Suppressor macrophage treated with lipopolysaccharide for 4 hours (primary cell): Measurements from ENCODE around the gene STAMBPL1.
"Not testable (repeated sequence)": the region's sequence is repeated elsewhere in the genome, so short reads cannot be mapped to it uniquely, and the experiment has no call there.

Experiments
- DNase-seq: peaks from one replicate; pipeline ENCODE4 v3.0.0-alpha.2; 2020

The STAMBPL1 gene

DNA sequence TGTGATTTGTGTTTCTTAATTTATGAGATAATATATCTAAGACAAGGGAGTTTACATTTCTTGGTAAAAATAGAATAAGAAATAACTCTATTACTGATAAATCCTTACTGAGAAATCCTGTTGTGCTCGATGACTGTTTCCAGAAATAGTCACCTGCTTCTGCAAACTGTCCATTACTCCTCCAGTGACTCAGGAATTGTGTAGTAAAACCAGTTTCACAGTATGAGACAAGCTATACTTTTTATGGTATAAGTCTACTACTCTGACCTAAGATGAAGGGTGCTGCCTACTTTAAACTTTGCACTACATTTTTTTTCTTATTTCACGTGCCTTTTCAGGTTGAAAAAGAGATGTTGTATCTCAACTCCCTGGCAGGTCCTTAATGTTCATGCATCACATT lies 21.6 kb upstream of the STAMBPL1 start:
- DNase-seq, result peak; percentile 85

DNA sequence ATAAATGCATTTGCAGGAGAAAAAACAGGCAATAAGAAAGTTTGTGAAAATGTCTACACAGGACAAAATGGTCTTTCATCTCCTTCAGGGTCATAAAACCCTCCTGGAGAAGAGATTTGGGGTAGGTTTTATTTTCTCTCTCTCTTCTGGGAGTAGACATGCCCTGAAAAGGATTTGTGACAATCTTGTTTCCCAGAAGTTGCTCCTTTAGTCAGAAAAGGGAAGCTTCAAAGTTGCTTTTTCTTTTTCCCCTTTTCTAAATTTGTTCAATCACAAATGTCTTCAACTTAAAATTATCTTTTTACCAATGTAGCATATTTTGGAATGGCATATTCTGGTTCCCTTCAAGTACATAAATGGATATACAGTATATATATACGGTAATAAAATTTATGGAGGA lies 19.0 kb upstream of the STAMBPL1 start:
- DNase-seq, result peak; percentile 68

DNA sequence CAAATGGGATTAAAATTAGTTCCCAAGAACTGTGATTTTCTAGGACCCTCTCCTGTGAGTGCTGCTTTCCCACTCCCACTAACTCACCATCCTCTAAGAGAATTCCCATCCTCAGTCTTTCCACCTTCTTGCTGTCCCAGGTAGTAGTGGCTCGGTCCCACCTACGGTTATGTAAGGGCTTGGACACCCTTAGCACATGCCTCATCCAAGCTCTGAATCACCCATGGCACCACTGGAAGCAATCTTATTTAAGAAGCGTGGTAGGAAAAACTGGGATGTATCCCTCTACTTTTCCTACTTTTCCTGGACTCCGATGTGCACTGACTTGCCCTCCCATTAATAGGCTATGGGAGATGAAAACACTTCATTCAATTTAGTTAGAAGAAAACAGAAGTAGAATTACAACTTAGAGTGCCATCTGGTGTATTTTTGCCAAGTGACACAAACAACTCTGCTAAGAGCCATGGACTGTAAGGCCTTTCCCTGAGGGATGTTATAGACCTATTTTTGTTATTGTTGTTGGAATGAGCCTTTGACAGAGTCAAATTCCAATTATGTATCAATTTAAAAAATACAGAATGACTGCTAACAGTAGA lies 14.7 kb upstream of the STAMBPL1 start:
- DNase-seq, result peak; percentile 67

DNA sequence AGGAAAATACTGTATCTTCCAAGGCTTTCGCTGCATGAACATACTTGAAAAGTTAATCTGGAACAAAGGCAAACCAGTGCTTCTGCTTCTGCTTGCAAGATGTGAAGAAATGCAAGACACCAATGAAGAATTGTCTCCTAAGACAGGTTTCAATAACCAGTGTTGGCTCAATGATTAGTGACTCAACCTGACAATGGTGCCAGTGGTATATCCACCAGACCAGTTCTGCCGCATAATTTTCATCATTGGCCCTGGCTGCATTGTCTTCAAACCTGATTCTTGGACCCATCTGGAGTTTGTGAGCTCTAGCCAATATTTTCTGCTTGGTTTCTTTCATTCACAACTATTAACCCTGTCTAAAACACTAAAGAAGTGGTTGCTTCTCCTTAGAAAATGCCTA lies 13.6 kb upstream of the STAMBPL1 start:
- DNase-seq, result no peak

DNA sequence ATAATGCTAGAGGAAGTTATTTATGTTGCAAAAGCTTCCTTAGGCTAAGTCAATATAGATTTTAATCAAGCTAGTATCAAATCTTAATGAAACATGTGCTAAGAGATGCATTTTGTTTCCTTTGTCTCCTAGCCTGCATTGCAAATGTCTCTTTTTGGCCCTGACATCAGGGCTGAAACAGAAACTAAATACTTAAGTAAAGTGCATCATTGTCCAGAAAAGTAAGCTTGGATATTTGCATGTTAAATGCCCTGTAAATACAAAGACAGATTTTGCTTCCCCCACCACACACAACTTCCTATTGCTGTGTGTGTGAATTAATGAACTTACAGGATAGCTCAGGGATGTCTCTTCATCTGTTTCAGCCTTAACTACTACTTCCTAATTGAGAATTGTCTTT lies 10.0 kb upstream of the STAMBPL1 start:
- peak; percentile 50 for DNase-seq

DNA sequence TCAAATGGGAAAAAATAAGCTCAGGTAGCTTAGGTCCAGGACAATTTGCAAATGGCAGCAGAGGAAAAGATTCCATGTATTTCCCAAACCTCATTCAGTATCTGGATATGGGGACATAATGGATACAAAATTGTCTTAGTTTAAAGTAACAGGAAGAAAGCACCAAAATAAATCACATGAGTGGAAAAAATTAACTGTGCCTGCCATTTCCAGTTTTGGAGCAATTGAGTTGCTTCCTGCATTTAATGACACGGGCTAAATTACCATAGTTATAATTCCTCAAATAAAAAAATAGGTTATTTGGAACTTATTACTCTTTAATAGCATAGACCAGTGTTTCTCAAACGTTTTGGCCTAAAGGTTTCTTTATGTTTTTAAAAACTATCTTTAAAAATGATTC lies 6.3 kb upstream of the STAMBPL1 start:
- no peak for DNase-seq

DNA sequence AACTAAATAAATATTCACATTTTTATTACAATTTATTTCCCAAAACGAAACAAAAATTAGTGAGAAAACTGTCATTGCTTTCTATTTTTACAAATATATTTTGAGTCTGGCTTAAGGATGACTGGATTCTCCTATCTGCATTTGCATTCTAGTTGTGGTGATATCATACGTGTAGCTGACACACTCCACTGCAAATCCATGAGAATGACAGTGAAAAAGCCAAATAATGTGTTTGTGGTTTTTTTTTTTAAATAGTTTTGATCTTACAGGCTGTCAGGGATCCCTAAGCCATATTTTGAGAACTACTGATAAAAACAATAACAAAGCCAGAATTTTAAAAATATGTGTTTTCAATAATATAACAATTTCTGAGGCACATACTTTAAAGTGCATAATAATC lies 5.8 kb upstream of the STAMBPL1 start:
- DNase-seq, result no peak

DNA sequence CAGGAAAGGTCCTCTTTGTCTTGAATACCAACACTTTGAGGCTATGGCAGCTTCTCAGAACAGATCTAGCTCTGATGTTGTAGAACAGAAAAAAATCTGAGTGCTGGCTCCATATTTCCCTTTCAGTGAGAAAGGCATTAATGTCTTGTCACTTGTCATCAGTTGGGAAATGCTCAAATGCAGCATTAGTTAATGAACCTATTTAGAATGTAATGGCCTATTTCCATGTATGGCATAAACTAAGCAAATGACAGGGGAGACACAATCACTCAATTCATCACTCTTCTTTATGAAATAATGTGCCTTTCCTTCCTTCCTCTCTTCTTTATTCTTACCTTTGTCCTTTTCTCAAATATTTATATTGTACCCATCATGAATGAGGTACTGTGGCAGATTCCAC lies 5.0 kb upstream of the STAMBPL1 start:
- DNase-seq, result no peak

DNA sequence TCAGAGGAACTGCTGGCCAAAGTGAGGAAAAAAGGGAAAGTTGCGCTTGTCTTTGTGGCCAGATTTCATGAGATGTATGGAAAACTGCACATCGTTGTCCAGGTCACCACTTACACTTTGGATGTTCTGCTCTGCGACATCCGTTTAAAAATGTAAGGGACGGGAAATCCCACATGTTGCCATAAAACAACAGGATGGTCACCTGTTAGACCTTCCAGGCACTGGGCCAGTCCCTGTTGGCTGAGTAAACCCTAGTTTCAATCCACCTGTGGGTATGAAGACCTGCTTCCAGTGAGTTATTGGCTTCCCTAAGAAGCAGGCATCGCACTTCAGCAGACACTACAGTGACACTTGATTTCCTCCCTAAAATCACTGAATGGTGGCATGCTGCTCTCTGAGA lies 2.7 kb upstream of the STAMBPL1 start:
- DNase-seq, result no peak

DNA sequence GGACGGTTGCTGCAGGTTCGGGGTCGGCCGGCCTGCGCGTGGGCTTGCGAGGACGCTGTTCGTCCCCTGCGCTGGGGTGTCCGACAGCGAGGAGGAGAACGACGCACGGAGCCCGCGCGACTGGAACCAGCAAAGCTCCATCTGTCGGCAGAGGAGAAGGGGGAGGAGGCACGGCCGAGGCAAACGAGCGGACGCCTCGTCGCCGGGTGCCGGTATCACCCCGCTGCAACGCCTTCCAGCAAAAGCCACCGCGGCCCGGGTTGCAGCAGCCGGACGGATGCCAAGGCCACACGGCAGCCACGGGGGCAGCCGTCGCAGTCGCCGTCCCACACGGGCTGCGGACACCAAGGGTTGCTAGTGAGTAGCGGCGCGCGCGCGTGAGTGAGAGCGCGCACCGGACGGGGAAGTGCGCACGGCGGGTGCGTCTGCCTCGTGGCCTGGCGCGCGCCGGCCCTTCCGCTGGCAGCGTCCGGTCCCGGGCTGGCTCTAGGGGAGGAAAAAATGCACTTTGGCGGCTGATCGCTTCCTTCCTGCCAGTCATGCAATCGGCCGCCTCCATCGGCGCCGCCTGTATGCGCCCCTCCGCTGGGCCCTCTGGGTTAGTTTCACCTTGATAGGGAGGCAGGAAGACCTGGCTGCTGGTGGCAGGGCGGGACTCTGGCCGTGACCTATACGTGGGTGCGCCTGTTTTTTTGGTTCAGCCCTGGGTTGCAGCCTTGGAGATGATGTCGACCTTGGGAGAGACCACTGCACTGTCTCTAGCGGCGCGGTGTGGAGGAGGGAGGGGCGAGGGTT lies 434 bp downstream of the STAMBPL1 start:
- peak; percentile 90 for DNase-seq

DNA sequence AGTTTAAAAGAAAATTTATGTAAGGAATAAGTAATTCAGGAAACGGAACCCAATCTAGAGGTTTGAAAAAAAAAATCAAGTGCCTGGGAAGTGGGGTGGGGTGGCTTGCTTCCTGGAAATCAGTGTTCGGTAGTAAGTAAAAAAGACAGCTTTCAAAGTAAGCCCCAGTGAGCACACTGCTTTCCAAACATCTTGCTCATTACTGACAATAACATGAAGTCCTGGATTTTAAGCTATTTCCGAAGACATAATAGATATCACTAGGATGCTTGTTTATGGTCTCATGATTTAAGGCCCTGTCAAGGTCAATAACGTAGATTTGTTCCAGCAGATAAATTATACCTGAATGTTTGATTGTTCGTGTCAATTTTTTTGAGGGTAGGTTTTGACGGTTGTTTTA lies 1.3 kb downstream of the STAMBPL1 start:
- no peak for DNase-seq

DNA sequence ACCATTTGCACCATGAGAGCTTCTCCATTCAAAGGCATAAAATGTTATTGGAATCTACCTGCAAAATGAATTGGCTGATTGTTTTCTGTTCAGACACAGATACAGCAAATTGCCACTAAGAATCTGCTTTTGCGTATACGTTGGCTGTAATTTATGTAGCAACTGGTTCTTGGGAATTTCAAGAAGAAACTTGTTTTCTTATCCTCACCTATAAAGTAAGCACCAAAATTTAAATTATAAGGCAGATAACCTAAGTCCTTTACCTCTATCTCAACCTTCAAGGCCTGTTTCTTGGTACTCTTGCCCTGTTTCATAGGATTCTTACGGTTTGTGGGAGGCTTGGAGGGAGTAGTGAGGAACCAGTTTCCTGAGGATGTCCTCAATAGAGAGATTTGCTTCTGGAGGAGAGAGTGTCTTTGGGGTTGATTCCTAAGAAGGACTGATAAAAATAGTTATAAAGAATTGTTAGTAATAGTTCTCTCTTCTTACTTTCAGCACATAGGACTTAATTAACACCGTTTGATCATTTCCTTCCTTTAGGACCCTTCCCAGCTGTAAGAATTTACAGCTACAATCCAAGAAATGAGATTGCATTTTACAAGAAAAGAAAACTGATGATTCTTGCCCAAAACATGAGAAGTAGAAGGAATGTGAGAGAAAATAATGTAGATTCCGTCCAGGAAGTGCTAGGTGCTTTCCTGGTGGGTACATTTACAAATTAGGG lies 2.0 kb downstream of the STAMBPL1 start:
- DNase-seq, result no peak

DNA sequence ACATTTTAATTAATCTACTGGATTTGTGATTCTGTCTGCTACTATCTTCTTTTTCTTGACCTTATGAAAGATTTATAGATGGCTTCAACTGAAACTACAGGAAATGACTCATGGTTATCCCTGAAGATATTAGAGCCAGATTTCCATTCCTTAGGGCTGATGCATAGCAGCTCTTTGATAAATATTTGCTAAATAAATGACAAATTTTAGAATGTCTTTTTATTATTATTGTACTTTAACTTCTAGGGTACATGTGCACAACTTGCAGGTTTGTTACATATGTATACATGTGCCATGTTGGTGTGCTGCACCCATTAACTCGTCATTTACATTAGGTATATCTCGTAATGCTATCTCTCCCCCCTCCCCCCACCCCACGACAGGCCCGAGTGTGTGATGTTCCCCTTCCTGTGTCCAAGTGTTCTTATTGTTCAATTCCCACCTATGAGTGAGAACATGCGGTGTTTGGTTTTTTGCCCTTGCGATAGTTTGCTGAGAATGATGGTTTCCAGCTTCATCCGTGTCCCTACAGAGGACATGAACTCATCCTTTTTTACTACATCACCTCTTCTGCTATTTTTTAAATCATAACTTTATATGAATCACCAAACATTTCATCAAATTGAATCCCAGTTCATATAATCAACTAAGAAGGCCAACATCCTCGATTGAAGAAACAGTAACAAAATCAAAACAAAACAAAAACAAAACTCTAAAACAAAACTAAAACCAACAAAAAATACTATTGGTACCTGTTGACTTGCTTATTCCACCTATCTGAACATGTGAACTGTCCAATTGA lies 2.8 kb downstream of the STAMBPL1 start:
- not testable (repeated sequence) for DNase-seq

DNA sequence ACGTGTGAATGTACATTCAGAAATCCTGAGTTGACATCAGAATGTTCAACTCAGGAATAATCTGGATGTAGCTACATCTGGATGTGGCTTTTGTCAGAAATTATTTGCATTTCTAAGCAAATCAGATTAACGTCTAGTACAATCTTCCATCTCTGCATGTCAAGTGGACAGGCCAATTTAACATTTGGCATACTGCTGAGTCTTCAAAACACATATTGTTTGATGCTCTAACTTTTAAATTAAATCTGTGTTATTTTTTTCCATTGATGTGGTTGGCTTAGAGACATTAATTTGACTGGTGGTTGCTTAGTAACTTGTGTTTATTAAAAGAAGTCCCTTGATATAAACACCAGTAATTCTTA lies 3.4 kb downstream of the STAMBPL1 start:
- DNase-seq, result no peak

DNA sequence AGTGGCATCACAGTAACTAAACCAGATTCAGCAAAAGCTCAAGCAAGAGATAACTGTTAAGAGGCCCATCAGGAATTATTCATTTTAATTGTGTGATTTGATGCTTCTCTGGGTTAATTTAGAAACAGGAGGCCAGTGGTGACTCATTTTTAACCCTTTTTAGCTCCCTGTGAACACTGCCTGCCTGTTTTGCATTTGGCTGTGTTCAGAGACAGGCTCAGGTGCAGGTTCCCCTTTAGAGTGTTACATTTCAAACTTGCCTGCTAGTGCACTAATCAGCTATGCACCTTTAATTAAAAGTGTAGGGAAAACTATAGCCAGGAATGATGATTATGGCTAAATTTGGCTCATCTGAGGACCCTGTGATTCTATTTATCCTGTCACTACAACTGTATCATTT lies 6.5 kb downstream of the STAMBPL1 start:
- no peak for DNase-seq

DNA sequence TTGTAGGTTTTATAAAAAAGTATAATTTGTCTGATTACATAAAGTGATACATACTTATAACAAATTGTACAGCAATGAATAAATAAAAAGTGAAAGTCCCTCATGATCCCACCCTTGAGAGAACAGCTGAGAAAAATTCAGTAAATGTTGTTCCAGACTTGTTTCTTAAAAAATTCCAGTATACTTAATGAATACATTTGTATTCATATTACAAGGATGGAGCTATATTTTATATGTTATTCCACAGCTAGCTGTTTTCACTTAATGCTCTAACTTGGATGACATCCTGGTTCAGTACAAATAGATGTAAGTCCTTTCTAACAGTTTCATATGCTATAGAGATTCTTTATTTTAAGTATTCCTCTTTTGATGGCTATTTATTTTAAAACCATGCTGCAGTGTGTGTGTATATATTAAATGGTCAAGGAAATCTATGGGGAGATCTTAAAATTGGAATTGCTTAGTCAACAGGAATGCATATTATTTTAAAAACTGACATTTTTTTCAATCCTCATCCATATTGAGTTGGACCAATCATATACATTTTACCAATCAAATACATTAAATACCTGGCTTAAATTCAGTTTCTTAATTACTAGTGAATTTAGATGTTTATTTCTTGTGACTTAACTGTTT lies 8.9 kb downstream of the STAMBPL1 start:
- DNase-seq, result no peak

DNA sequence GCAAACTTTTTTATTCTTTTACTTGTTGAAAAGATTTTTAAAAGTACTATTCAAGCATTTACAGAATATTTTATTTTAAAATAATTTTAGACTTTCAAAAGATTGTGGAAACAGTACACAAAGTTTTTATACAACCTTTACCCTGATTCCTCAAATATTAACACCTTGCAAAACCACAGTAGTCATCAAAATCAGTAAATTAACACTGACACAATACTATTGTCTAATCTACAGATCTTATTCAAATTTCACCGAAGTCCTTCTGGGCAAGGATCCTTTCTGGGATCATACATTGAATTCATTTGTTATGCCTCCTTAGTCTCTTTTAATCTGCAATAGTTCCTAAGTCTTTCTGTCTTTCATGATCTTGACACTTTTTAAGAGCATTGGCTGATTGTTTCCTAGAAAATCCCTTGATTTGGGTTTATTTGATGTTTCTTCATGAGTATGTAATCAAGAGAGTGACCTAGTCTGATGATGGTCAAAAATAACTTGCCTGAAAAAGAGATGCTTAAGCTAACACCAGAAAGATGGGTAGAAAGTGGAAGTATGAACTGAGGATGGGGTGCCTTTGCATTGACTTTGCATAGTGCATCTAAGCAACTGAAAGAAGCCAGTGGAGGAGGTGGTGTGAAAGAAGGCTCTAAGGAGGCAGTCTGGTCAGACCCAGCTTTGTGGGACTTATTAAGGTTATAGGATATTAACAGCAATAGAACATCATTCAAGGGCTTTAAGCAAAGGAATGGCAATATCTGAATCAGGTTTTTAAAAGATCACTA lies 9.7 kb downstream of the STAMBPL1 start:
- DNase-seq, result no peak

DNA sequence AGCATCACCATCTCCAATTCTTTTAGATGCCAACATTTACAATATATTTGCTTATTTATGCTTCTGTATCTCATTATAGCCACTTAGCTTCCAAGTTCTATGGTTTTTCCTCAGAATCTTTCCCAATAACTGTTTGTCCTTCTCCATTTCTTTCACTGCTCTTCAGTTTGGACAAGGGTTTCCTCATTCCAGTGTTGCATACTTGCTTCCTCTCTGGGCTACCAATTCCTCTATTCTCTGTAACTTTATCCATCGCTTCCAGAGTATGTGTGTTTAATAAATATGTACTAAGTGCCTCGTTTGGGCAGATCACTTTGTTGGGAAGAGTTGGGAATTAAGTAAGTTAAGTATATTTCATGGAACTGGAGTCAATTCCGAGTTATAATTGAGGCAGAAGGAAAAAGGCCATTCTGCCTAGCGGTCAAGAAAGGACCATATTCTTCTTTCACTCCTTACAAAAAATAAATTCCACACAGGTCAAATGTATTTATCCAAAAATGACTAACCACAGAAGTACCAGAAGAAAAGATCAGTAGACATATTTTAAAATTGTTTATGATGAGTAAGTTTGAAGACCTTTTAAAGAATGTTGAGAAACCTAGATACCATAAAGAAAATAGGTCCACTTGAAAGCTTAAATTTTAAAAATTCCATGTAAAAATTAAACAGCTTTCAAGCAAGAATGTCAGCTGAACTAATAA lies 10.8 kb downstream of the STAMBPL1 start:
- DNase-seq, result peak; percentile 30

DNA sequence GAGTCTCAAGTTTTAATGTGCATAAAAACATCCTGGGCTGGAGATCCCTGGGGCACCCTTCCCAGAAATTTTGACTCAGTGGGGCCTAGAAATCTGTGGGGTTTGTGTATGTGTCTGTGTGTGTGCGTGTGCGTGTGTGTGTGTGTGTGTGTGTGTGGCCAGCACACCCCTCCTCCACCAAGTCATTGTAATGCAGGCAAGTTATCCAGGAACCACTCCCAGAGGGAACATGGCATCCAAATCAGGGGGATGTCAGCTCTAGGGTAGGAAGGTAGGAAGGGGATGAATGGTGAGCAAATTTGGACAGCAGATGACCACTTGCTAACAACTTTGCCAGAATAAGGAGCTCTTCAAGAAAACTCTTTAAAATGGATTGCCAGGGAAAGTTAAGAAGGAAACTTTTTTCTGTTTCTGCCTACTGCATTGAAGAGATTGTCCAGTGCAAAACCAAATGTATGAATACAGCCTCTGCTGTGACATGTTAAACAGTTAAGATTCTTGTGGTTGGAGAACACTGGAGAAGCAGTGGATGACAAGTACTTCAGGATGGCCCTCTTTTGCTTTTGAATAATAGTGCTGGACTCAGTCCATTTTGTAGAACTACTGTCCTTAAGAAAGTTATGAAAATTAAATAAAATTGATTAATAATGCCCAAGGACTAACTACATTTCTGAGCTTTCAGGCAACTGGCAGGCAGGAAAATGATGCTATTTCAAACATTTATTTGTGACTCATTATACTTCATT lies 12.3 kb downstream of the STAMBPL1 start:
- DNase-seq, result no peak

DNA sequence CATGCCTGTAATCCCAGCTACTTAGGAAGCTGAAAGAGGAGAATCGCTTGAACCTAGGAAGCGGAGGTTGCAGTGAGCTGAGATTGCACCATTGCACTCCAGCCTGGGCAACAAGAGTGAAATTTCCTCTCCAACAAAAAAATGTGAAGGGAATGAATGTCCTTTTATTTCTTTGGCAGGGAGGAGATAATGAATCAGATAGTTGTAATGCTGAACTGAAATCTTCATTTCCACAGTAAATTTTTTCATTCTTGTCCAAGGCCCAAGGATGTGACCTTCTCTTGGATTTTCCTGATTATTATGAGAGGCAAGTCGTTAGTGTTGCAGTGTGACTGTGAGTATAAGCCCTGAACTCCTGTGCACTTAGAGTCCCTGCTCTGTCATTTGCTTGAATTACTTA lies 13.6 kb downstream of the STAMBPL1 start:
- DNase-seq, result no peak

DNA sequence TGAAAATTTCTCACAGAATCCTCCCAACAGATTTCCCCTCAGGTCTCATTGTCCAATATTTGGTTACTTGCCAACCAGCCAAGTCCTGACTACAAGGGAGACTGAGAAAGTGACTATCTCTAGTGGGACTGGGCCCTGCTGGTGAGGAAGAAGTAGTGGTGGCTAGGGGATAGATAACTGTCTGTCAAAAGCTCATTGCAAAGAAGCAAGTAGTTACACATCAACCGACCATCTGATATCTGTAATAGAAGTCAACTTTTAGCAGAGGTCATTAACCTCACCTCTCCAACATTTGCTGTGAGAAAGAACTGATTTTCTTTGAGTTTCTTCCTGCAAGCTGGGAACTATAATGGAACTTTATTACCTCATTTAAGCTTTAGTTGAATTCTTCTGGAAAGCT lies 15.2 kb downstream of the STAMBPL1 start:
- DNase-seq, result no peak
